Natural killer cell (primary cell): ENCODE measurements around the gene ATP1B3. TPM values are rescaled to one million over a fixed set of nuclear protein-coding genes. Genes with fewer than 3 reads are reported as not detected.

Experiments
- ATAC-seq, 3 donors: fragments of 150-1000 bp in 2 of 3; fragments of 200-7000 bp in 1 of 3; cut with Tn5 transposase; 1 replicate in 1 of 3; 2 replicates in 2 of 3; pipeline ENCODE4 v1.10.0; 2021; ENCODE audit warnings: mild to moderate bottlenecking in 2 of 3, moderate library complexity in 2 of 3
- DNase-seq, 2 donors: peaks; one replicate each; pipeline versions ENCODE4 v3.0.0 to v3.0.0-alpha.2; 2013 to 2021; ENCODE audit warnings: mixed read lengths in 1 of 2
- H3K27ac ChIP-seq: one replicate; pipeline ENCODE4 v1.5.1; 2013; ENCODE audit warnings: mild to moderate bottlenecking, low read length
- H3K27me3 ChIP-seq: one replicate; pipeline ENCODE4 v1.6.1; 2013; ENCODE audit warnings: low read length; ENCODE audit not compliant: control insufficient read depth, insufficient read depth
- H3K36me3 ChIP-seq: one replicate; pipeline ENCODE4 v1.6.1; 2013; ENCODE audit warnings: low read length; ENCODE audit not compliant: control insufficient read depth, insufficient read depth
- H3K4me1 ChIP-seq: one replicate; pipeline ENCODE4 v1.6.1; 2013; ENCODE audit warnings: low read length; ENCODE audit not compliant: control insufficient read depth, insufficient read depth
- H3K4me3 ChIP-seq: one replicate; pipeline ENCODE4 v1.5.1; 2013; ENCODE audit warnings: low read length
- H3K9me3 ChIP-seq: one replicate; pipeline ENCODE4 v1.6.1; 2013; ENCODE audit warnings: low read length; ENCODE audit not compliant: control insufficient read depth, insufficient read depth
- H3K27ac Mint-ChIP-seq, 2 donors: one replicate each; pipeline ENCODE4 v1.8.0; 2022; ENCODE audit warnings: mild to moderate bottlenecking in 2 of 2, mixed read lengths in 2 of 2, moderate library complexity in 1 of 2
- H3K27me3 Mint-ChIP-seq, 2 donors: one replicate each; pipeline ENCODE4 v1.8.0; 2022; ENCODE audit warnings: low read depth in 2 of 2, mixed read lengths in 2 of 2
- H3K36me3 Mint-ChIP-seq: one replicate; pipeline ENCODE4 v1.8.0; 2022; ENCODE audit warnings: mixed read lengths
- H3K4me1 Mint-ChIP-seq, 2 donors: one replicate each; pipeline ENCODE4 v1.8.0; 2022; ENCODE audit warnings: mixed read lengths in 2 of 2
- H3K4me3 Mint-ChIP-seq: one replicate; pipeline ENCODE4 v1.8.0; 2022; ENCODE audit warnings: mild to moderate bottlenecking, moderate library complexity, mixed read lengths
- H3K9me3 Mint-ChIP-seq, 2 donors: one replicate each; pipeline ENCODE4 v1.8.0; 2022; ENCODE audit warnings: mixed read lengths in 2 of 2
- CTCF ChIP-seq: fragments of 200-600 bp; IDR thresholded peaks from one replicate; pipeline ENCODE4 v1.8.0; 2022; ENCODE audit warnings: antibody characterized with exemption
- WGBS: methylation state at CpG from one replicate; pipeline ENCODE4 v1.1.7; 2013; ENCODE audit warnings: missing lambda C conversion rate; ENCODE audit not compliant: insufficient coverage; 5-methylcytosine and 5-hydroxymethylcytosine counted together
- intact Hi-C: fragments of 100-400 bp; cut with micrococcal nuclease; formaldehyde crosslinking; loops from one replicate; pipeline ENCODE4 v1.14.2; 2022
- total RNA-seq, 4 donors: library from RNA; stranded (reverse); fragments of 120-200 nt in 1 of 4; gene quantifications; one replicate each; pipeline versions ENCODE4 v1.2.3 to v1.2.4, GENCODE V29; 2013 to 2022

Gene ATP1B3
- total RNA-seq, 3 donors from 2014 or later (not counting 1 experiment from before 2014, with no cell fraction given): 46.7 to 81.1 (median 78.2) TPM

GRCh38 chr3:141941093-141941492 lies 64.7 kb downstream of the ATP1B3 start:
- intact Hi-C loops: no loop called here
- WGBS: 19% methylated on average over 8 of the region's 8 CpGs
- Histone ChIP-seq H3K4me3 (no peak overlapping the region), H3K9me3 (no peaks in the 10 kb centered on the region), H3K27me3 (no peaks in the 10 kb centered on the region), H3K27ac (no peak overlapping the region), H3K4me1 (no peaks in the 10 kb centered on the region), H3K36me3 (no peaks in the 10 kb centered on the region)
- no peak for TF ChIP-seq CTCF
- Mint-ChIP-seq H3K9me3 (no peaks in the 10 kb centered on the region), H3K4me1 (peaks cover 9 to 17% of the 10 kb centered on the region in 2 donors), H3K27ac (peak overlapping the region in 1 of 2 donors; percentile 6), H3K27me3 (no peaks in the 10 kb centered on the region), H3K36me3 (no peaks in the 10 kb centered on the region), H3K4me3 (peak overlapping the region; percentile 3)
- ATAC-seq (peak in 2 of 3 donors; percentile 38 to 45), DNase-seq (no peak)

GRCh38 chr3:141942006-141942405 lies 65.6 kb downstream of the ATP1B3 start:
- H3K36me3 ChIP-seq: no peaks in the 10 kb centered on the region
- no peak overlapping the region for H3K27ac Mint-ChIP-seq
- intact Hi-C loops: no loop called here

GRCh38 chr3:141945726-141946485 lies 69.5 kb downstream of the ATP1B3 start:
- ATAC-seq: no peak
- no peak overlapping the region for H3K27ac Mint-ChIP-seq

More at GRCh38 chr3:141942006-141942405, 65.6 kb downstream of the ATP1B3 start:
- H3K27ac ChIP-seq: no peak overlapping the region
- H3K4me1 ChIP-seq: no peaks in the 10 kb centered on the region
- ATAC-seq (no peak), DNase-seq (no peak)
- peaks cover 9 to 17% of the 10 kb centered on the region in 2 donors for H3K4me1 Mint-ChIP-seq
- H3K27me3 ChIP-seq: no peaks in the 10 kb centered on the region
- H3K36me3 Mint-ChIP-seq: no peaks in the 10 kb centered on the region
- no peaks in the 10 kb centered on the region for H3K9me3 ChIP-seq
- H3K27me3 Mint-ChIP-seq: no peaks in the 10 kb centered on the region
- H3K4me3 Mint-ChIP-seq: no peak overlapping the region
- TF ChIP-seq CTCF: no peak
- H3K4me3 ChIP-seq: no peak overlapping the region
- over 99% methylated on average over 8 of the region's 8 CpGs for WGBS
- H3K9me3 Mint-ChIP-seq: no peaks in the 10 kb centered on the region

More at GRCh38 chr3:141945726-141946485, 69.5 kb downstream of the ATP1B3 start:
- no peaks in the 10 kb centered on the region for H3K27me3 ChIP-seq
- no peaks in the 10 kb centered on the region for H3K9me3 ChIP-seq
- Mint-ChIP-seq H3K9me3 (no peaks in the 10 kb centered on the region), H3K4me1 (peaks cover 7 to 11% of the 10 kb centered on the region in 2 donors), H3K36me3 (no peaks in the 10 kb centered on the region), H3K4me3 (no peak overlapping the region), H3K27me3 (no peaks in the 10 kb centered on the region)
- DNase-seq: no peak
- peaks cover 2% of the 10 kb centered on the region for H3K36me3 ChIP-seq
- no peak for TF ChIP-seq CTCF
- WGBS: 97% methylated on average over 16 of the region's 16 CpGs
- no peak overlapping the region for H3K27ac ChIP-seq
- no peaks in the 10 kb centered on the region for H3K4me1 ChIP-seq
- intact Hi-C loops: no loop called here
- no peak overlapping the region for H3K4me3 ChIP-seq
